Measurements from ENCODE around the gene TCERG1. TPM values are rescaled to one million over a fixed set of nuclear protein-coding genes. Genes with fewer than 3 reads are reported as not detected.

TCERG1 gene
- total and polyA plus RNA-seq, 8 donors: 11.8 to 39.3 (median 21.9) TPM

DNA sequence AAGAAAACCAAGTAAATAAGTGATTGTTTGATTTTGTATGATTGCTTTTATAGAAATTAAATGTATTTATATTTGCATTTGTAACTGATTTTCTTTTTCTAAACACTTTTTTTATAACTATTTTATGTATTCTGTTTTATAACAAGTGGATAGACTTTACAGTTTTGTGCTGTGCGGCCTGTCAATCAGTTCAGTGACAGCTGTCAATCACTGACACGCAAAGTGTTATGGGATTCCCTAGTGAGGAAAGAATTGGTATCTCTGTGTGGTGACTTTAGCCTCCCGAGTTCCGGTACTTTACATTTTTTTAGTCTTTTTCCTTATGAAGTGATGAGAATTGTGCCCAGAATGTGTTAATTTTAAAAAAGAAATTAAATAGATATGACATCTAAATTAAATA, 52.5 kb downstream of the TCERG1 start:
- ATAC-seq (no peak), DNase-seq (no peak), FAIRE-seq (no peak)
- Histone ChIP-seq H3K4me1 (no peaks in the 10 kb centered on the region), H3K27ac (no peak overlapping the region), H3K27me3 (no peaks in the 10 kb centered on the region), H3K36me3 (peaks cover 0 to 6% (median 0%) of the 10 kb centered on the region in 3 donors), H3K4me3 (no peak overlapping the region), H3K9me3 (no peaks in the 10 kb centered on the region)
- intact Hi-C loops (cut with DNase I): no loop called here
- WGBS, 2 donors: 95 to 97% methylated on average over 4 of the region's 4 CpGs
- no peak for TF ChIP-seq CTCF (IDR thresholded peaks at IDR 0.05)

GRCh38 chr5:146507428-146507827, 60.3 kb downstream of the TCERG1 start:
- no peaks in the 10 kb centered on the region for H3K4me1 ChIP-seq
- peaks cover 0 to 59% (median 10%) of the 10 kb centered on the region in 3 donors for H3K36me3 ChIP-seq
- FAIRE-seq: no peak
- no peaks in the 10 kb centered on the region for H3K27me3 ChIP-seq
- no peak overlapping the region for H3K27ac ChIP-seq
- no peaks in the 10 kb centered on the region for H3K9me3 ChIP-seq
- intact Hi-C loops (cut with DNase I): no loop called here
- no peak overlapping the region for H3K4me3 ChIP-seq
- TF ChIP-seq CTCF (IDR thresholded peaks at IDR 0.05): no peak
- 85 to 93% methylated on average over 5 of the region's 5 CpGs for WGBS, 2 donors
- no peak for DNase-seq
- no peak for ATAC-seq

DNA sequence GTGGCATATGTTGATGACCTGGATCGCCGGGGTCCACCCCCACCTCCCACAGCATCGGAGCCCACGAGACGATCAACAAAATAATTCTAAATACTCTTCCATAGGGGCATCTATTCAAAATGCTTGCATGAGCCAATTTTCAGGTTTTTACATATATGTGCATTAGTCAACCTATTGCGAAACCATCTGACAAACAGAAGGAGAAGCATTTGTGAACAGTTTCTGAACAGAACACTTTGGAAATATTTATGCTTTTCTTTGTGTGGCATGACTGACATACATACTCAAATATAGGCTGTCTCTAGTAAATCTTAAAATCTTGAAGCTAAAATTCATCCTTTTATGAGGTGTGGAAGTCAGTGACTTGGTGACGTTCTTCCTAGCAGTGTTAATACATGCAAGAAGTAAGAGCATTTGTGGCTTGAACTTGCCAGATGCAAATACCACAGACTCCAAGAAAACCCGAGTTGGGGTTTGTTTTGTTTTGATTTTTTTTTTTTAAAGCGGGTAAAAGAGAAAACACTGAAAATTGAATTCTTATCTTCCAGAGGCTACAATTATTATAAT, 63.5 kb downstream of the TCERG1 start:
- FAIRE-seq (no peak), ATAC-seq (no peak), DNase-seq (no peak)
- H3K4me1 ChIP-seq: no peaks in the 10 kb centered on the region
- H3K36me3 ChIP-seq: peaks cover 0 to 54% (median 6%) of the 10 kb centered on the region in 3 donors
- no peak overlapping the region for H3K4me3 ChIP-seq
- no peaks in the 10 kb centered on the region for H3K27me3 ChIP-seq
- H3K27ac ChIP-seq: no peak overlapping the region
- no peaks in the 10 kb centered on the region for H3K9me3 ChIP-seq
- intact Hi-C loops (cut with DNase I): no loop called here
- TF ChIP-seq CTCF (IDR thresholded peaks at IDR 0.05): no peak
- 93% methylated on average over 9 of the region's 9 CpGs for WGBS, 2 donors

DNA sequence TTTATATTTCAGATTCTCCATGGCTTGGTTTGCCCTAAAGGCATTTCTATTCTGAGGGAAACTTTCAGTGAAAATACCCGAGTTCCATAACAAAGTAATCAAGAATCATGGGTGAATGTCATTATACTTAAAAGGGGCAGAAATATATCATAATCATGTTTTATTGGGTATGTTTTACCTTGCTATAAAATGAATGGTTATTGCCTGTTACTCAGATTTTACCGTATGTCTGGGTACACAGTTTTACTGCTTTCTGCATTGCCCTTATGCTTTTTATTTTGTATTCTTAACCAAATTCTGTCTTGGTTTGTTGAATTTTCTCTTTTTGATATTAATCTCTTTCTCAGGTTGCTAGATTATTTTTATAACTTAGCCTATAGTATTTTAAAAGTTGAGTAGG, 66.3 kb downstream of the TCERG1 start:
- DNase-seq (no peak), FAIRE-seq (no peak), ATAC-seq (no peak)
- Histone ChIP-seq H3K27me3 (no peaks in the 10 kb centered on the region), H3K36me3 (peaks cover 0 to 31% (median 6%) of the 10 kb centered on the region in 3 donors), H3K4me3 (no peak overlapping the region), H3K4me1 (no peaks in the 10 kb centered on the region), H3K9me3 (no peaks in the 10 kb centered on the region), H3K27ac (no peak overlapping the region)
- WGBS, 2 donors: 92 to 93% methylated on average over 2 of the region's 2 CpGs
- no peak for TF ChIP-seq CTCF (IDR thresholded peaks at IDR 0.05)
- intact Hi-C loops (cut with DNase I): no loop called here

DNA sequence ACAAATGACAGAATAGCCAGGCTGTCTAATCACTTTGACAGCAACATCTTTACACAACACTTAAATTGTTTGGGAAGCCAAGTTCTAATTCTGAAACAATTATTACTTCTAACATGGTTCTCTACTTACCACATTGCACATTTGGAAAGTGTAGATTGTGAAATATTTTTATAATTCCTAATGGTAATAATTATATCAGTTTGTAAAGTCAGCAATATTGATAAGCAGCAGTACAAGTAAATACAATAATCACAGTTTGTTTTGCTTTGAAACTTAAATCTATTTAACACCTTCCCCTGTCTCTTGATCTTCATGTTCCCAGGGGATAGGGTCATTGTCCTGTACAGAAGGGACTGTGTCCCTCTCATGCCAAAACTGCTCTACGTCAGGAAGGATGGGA, 67.4 kb downstream of the TCERG1 start:
- WGBS, 2 donors: 71 to 77% methylated on average over 1 of the region's 1 CpG
- FAIRE-seq (no peak), DNase-seq (no peak)

More for the DNA sequence above, 67.4 kb downstream of the TCERG1 start:
- Histone ChIP-seq H3K4me1 (no peaks in the 10 kb centered on the region), H3K27ac (no peak overlapping the region), H3K9me3 (no peaks in the 10 kb centered on the region), H3K36me3 (peaks cover 0 to 22% (median 4%) of the 10 kb centered on the region in 3 donors), H3K4me3 (no peak overlapping the region), H3K27me3 (no peaks in the 10 kb centered on the region)
- intact Hi-C loops (cut with DNase I): no loop called here
- no peak for ATAC-seq
- TF ChIP-seq CTCF (IDR thresholded peaks at IDR 0.05): no peak
